ENCODE results near the gene THSD8.

THSD8 gene

DNA sequence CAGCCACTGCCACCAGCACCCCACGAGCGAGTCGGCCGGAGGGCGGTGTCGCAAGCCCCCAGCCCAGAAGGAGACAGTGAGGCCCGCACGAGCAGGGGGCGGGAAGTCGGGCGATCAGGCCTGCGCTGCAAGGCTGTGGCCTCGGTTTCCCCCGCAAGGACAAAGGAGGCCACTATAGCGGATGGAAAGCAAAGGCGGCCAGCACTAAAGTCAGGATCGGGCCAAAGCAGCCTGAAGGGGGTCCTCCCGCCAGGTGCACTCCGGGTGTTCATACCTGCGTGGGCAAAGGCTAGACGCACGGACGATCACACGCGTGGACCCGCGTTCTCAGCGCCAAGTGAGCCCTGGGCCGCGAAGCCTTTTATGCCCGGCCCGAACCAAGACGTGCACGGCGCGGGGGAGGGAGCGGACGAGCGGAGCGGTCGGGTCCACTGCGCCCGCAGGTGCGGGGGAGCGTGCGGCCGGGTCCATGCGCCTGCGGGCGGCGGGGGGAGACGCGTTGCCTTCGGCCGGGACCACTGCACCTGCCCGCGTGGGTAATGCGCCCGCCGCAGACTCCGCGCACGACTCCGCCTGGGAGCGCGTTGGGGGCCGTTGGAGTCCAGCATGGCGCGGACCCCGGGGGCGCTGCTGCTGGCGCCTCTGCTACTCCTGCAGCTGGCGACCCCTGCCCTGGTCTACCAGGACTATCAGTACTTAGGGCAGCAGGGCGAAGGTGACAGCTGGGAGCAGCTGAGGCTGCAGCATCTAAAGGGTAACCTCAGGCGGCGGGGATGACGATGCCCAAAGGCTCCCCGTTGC, at the start of gene THSD8, which contains the start of gene PRDX2:
TSS of gene THSD8 (plus strand) at position 604 of the 801 bp plus-strand sequence. CDS start at position 607, 3 bp downstream.
TSS of gene PRDX2 (minus strand) at position 335 of the 801 bp plus-strand sequence. CDS start 539 bp downstream, outside the sequence.
- peak in 1 of 2 experiments; percentile 6 for TF ChIP-seq CTCF (IDR thresholded peaks at IDR 0.05)
- H3K27ac ChIP-seq: peak within 1 kb of the TSS; percentile 62 to 82
- H3K9me3 ChIP-seq: no peaks in the 10 kb centered on the region
- peaks cover under 1 to 25% (median 15%) of the 10 kb centered on the region in 4 donors for H3K4me1 ChIP-seq
- no peaks in the 10 kb centered on the region for H3K27me3 ChIP-seq
- intact Hi-C loops (cut with DNase I; ENCODE audit: low total_unique reads): no loop called here
- peak within 1 kb of the TSS; percentile 65 to 66 for H3K4me3 ChIP-seq
- H3K36me3 ChIP-seq: peaks cover 12 to 18% (median 18%) of the 10 kb centered on the region in 3 donors
- peak; percentile 60 to 88 for DNase-seq

- Histone ChIP-seq H3K4me1 (peaks cover 0 to 12% (median 11%) of the 10 kb centered on the region in 4 donors), H3K36me3 (no peaks in the 10 kb centered on the region), H3K27ac (no peak overlapping the region), H3K27me3 (peaks cover 0 to 31% of the 10 kb centered on the region in 2 donors), H3K9me3 (no peaks in the 10 kb centered on the region), H3K4me3 (no peak overlapping the region)
- intact Hi-C loops (cut with DNase I; ENCODE audit: low total_unique reads): no loop called here
- no peak for TF ChIP-seq CTCF (IDR thresholded peaks at IDR 0.05)
- DNase-seq: no peak
These were observed 47.2 kb upstream of the THSD8 start for GRCh38 chr19:12754465-12755196.

GRCh38 chr19:12756150-12756883, 45.6 kb upstream of the THSD8 start:
- intact Hi-C loops (cut with DNase I; ENCODE audit: low total_unique reads): no loop called here
- no peak for TF ChIP-seq CTCF (IDR thresholded peaks at IDR 0.05)
- H3K9me3 ChIP-seq: no peaks in the 10 kb centered on the region
- peaks cover 0 to 23% of the 10 kb centered on the region in 2 donors for H3K27me3 ChIP-seq
- DNase-seq: no peak
- peaks cover 0 to 12% (median 11%) of the 10 kb centered on the region in 4 donors for H3K4me1 ChIP-seq
- no peak overlapping the region for H3K27ac ChIP-seq
- H3K36me3 ChIP-seq: no peaks in the 10 kb centered on the region
- H3K4me3 ChIP-seq: no peak overlapping the region

DNA sequence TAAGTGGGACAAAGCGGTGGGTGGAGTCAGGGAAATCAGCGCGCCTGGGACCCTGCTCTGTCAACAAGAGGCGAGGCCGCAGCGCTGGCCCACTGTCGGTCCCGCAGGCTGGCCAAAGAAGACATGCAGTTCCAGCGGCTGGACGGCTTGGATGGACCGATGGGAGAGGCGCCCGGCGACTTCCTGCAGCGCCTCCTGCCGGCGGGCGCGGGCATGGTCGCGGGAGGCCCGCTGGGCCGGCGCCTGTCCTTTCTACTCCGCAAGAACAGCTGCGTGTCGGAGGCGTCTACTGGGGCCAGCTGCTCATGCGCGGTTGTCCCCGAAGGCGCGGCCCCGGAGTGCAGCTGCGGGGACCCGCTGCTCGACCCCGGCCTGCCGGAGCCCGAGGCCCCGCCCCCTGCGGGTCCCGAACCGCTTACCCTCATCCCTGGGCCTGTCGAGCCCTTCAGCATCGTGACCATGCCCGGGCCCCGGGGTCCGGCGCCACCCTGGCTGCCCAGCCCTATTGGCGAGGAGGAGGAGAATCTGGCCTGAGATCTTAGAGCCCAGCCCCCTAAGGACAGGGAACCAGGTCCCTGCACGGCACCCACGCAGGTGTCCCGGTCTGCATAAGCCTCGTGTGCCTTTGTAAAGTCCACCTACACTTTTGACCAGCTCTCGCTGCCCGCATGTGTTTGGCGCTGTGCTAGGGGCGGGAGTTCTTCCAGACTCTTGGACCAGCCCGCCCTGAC, 44.2 kb upstream of the THSD8 start:
- Histone ChIP-seq H3K4me1 (peaks cover 0 to 12% (median 11%) of the 10 kb centered on the region in 4 donors), H3K4me3 (peak overlapping the region; percentile 41 to 51), H3K36me3 (peaks cover 0 to 8% (median 0%) of the 10 kb centered on the region in 3 donors), H3K27ac (peak overlapping the region; percentile 45 to 66), H3K27me3 (peaks cover 0 to 10% of the 10 kb centered on the region in 2 donors), H3K9me3 (no peaks in the 10 kb centered on the region)
- TF ChIP-seq CTCF (IDR thresholded peaks at IDR 0.05): peak; percentile 83 to 88
- peak; percentile 59 to 80 for DNase-seq
- intact Hi-C loops (cut with DNase I; ENCODE audit: low total_unique reads): no loop called here

DNA sequence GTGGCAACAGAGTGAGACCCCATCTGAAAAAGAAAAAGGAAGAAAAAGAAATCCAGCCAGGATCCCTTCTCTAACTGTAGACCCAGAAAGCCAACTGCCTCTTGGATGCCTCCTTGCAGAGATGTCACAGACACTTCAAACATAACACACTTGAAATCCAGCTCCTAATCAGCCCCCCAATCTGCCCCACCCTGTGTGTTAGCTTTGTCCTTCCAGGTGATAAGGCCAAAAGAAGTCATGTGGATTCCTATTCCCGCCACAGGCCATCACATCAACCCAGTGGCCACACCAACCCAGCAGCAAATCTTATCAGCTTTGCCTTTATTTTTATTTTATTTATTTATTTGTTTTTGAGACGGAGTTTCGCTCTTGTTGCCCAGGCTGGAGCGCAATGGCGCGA, 42.2 kb upstream of the THSD8 start:
- Histone ChIP-seq H3K9me3 (no peaks in the 10 kb centered on the region), H3K36me3 (peaks cover 0 to 27% (median 14%) of the 10 kb centered on the region in 3 donors)
- intact Hi-C loops (cut with DNase I; ENCODE audit: low total_unique reads): no loop called here

More for the DNA sequence above, 42.2 kb upstream of the THSD8 start:
- no peak overlapping the region for H3K4me3 ChIP-seq
- H3K4me1 ChIP-seq: peaks cover 0 to 12% (median 11%) of the 10 kb centered on the region in 4 donors
- H3K27me3 ChIP-seq: no peaks in the 10 kb centered on the region
- no peak overlapping the region for H3K27ac ChIP-seq
- no peak for TF ChIP-seq CTCF (IDR thresholded peaks at IDR 0.05)
- no peak for DNase-seq
